Activated T-cell treated with anti-CD3 and anti-CD28 coated beads for 4 hours (primary cell): ENCODE measurements around the gene C6orf118.

Source experiments
- DNase-seq: peaks from one replicate; pipeline ENCODE4 v3.0.0-alpha.2; 2020

Gene C6orf118

DNA sequence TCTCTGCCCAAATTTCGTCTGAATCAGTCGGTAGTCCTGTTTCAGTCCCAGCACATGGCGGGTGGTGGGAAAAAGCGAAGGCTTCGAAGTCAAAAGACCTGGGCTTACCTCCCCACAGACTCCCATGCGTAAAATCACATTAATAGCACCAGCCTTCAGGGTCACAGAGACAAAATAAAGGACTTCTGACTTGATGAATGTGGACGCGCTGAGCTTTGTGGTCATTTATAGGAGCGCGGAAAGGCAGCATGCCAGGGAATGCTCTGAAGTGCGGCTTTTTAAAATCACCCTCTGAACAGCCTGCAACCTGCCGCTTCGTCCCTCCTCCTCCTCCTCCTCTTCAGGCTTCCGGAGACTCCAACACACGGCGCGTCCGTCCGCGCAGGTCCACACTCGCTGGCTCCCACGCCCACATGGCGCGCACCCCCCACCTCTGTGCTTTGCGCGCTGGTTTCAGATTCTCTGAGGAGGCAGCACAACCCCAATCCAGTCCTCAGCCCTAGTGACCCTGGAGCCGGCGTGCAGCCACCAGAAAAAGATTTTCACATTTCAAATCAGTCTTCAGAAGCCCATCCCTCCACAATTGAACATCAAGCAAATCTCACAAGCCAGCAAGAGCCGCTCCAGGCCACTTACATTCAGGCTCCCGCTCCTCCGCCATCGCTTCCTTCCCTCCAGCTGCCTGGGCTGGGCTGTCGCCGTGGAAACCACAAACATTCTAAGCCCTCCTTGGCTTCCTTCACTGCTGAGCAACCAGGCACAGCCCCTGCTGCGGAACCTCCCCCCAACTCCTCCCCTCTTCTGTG, at the start of gene C6orf118:
C6orf118 (minus strand) TSS at position 680 of the 806 bp plus-strand sequence; CDS start at position 661, 19 bp downstream.
- no peak for DNase-seq

- no peak for DNase-seq
Measured at GRCh38 chr6:165345700-165346099, 36.3 kb upstream of the C6orf118 start.

- DNase-seq = no peak
Measured at GRCh38 chr6:165340532-165340931, 31.1 kb upstream of the C6orf118 start.

- DNase-seq = no peak
Measured at GRCh38 chr6:165325609-165326008, 16.2 kb upstream of the C6orf118 start.

- DNase-seq = no peak
Measured at GRCh38 chr6:165321555-165322145, 12.2 kb upstream of the C6orf118 start.

GRCh38 chr6:165321150-165321549, 11.7 kb upstream of the C6orf118 start:
- no peak for DNase-seq

DNA sequence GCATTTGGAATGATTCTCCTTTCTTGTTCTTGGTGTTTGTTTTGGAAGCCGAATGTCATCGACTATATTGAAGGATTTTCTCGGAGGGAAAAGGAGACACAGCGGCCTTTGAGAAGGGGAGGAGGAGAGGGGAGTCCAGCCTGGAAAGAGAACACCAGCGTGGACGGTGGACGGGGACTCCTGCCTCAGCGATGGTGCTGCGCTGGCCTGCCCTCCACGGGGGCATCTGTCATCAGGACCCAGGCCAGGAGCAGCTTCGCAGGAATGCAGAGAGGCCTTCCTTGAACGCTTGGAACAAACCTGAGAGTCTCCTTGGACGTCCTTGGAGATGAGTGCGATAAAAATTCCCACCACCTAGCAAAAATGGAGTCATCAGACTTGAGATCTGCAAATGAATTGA, 8.3 kb upstream of the C6orf118 start:
- DNase-seq = no peak

DNA sequence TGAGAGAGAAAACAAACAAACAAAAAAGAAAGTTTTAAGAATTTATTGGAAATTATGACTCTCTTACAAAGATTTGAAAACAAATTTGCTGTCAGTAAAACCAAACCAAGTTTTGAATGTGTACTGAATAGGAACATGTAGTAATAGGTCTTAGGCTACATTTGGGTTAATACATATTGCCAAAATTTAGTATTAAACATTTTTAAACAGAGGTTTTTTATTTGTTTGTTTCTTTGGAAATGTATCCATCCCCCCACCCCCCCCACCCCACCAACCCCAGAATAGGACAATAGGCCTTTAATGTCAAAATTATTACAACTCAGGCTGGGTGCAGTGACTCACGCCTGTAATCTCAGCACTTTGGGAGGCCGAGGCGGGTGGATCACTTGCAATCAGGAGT, 2.5 kb downstream of the C6orf118 start:
- DNase-seq = no peak

DNA sequence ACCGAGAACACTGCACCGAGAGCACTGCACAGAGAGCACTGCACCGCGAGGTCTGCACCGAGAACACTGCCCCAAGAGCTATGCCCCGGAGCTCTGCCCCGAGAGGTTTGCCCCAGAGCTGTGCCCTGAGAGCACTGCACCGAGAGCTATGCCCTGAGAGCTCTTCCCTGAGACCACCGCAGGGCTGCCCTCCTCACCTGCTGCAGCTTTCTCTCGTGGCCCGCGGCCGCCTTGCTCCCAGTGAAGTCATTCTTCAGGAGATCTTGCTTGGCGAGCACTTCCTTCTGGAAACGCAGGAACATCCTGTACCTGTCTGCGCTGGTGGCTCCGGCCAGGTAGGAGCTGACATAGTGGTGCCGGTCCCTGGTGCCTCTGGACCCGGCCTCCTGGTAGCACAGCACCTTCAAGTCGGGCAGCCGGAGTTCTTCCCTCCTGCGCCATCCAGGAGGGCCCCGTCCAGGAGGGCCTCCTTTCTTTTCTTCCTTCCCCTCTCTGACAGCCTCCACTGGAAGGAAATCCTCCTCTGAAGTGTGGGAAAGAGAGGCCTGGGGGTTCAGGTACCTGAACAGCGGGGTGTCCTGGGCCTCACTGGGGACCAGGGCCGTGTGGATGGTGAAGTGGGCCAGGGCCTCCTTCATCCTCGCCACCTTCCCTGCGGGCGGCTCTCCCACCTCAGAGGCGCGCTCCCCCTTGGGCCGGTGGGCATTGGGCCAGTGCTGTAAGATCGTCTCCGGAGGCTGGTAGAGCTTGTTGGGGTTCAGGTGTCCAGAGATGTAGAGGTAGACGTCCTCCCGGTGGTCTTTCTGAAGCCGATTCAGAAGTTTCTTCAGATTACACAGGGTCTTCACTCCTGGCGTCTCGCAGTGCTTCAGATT, 7.8 kb downstream of the C6orf118 start:
- DNase-seq = no peak

DNA sequence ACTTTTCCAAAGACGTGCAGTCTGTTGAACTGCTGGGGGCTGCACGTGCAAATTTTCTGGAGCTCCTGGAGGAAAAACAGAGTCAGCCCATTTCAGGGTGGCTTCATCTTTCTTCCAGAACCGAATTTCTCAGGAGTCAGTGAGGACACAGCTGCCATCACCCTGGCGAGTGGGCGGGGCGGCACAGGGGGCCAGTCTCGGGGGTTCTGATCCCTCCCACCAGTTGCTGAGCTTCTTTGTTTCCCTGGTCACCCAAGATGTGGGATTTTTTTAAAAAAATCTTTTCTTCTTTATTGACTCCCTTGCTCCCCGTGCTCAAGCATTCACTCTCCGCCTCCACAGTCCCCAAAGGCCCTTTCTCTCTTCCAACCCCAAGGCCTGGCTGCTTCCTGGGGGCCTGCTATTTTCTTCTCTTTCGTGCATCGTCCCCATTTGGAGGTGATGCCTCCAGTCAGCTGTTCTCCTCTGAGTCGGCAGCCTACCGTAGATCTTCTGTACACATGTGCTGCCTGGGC, 8.9 kb downstream of the C6orf118 start:
- DNase-seq = no peak

- DNase-seq = no peak
Measured at GRCh38 chr6:165298875-165299274, 10.5 kb downstream of the C6orf118 start.

DNA sequence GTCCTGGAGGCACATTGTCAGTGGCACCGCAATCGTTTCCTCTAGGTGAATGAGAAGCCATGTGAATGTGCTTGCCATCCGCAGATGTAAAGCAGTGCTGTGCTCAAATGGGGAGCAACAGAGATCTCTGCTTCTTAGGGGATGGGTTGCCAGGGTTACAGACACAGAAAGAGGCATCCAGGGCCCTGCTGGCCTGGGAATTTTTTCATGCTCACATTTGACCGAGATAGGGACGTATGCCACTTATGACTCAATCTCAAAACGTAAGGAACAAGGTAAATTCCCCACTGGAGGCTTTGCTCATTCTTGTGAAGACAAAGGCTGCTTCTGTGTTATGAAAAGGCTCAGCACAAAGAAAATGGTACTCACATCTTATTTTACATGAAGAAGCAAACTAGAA, 11.0 kb downstream of the C6orf118 start:
- no peak for DNase-seq

DNA sequence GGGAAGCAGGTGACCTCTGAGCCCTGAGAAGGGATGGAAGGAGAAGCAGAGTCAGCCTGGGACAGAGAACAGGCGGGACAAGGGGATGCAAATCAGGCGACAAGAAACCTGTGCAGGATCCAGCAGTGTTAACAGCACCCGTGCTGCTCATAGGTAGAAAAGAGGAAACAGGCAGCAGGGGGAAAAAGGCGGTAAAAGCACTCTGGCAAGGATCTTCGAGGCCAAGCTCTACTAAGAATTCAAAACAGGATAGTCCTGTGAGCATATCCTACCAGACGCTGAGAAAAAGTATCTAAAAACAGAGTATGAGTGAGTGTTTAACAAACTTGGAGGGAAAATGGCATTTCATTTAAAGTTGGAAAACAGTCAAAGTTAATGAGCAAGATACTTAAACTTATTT, 16.7 kb downstream of the C6orf118 start:
- DNase-seq = no peak

DNA sequence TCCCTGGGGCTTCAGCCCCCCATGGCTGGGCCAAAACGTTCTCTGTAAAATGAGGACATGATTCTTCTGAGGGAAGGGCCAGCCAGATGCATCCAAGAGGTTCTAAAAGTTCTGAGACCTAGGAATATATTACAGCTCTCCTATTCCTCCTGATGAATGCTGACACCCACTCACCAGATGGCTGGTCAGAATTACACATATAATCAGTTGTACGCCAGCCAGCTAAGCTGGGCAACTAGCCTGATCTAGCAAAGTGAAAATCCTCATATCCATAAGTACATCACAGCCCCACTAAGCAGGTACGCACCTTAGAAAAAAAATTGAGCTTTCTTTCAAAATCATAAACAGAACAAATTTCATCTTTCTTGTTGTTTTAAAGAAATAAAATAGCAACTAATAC, 34.8 kb downstream of the C6orf118 start:
- no peak for DNase-seq

GRCh38 chr6:165272585-165272984, 36.8 kb downstream of the C6orf118 start:
- DNase-seq = no peak

DNA sequence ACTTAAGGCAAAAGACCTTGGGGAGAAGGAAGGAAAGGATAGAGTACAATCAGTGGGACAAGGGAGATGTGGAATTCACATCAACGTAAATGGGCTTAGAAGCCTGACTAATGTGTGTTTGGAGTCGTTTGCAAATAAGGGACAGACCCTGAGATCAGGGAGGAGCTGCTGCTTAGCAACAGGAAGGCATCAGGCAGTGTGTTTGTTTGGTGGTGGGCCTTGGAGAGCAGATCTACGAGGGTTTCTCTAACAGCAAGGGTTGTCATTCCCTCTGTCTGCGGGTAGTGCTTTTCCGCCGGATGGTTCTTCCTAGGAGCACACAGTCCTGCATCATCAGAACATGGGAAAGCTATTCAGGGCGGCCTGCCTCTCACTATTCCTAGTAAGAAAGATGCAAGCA, 40.4 kb downstream of the C6orf118 start:
- DNase-seq = no peak

DNA sequence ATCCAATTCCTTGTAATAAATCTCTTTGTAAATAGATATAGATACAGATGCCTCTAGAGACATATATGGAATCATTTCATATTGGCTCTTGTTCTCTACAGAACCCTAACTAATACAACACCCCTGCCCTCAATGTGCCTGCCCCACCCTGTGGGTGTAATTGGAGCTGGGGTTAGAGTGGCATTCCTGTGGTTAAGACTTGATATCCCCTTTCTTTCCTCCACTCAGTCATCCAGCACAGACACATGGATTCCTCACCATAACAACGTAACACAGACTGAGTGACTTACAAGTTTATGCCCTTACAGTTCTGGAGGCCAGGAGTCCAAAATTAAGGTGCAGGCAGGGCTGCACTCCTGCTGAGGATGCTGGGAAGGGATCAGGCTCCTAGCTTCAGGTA, 42.8 kb downstream of the C6orf118 start:
- no peak for DNase-seq

- DNase-seq = no peak
Measured at GRCh38 chr6:165266191-165266590, 43.2 kb downstream of the C6orf118 start.

- DNase-seq = no peak
Measured at GRCh38 chr6:165260462-165260861, 48.9 kb downstream of the C6orf118 start.

- no peak for DNase-seq
Measured at GRCh38 chr6:165249808-165250207, 59.6 kb downstream of the C6orf118 start.

DNA sequence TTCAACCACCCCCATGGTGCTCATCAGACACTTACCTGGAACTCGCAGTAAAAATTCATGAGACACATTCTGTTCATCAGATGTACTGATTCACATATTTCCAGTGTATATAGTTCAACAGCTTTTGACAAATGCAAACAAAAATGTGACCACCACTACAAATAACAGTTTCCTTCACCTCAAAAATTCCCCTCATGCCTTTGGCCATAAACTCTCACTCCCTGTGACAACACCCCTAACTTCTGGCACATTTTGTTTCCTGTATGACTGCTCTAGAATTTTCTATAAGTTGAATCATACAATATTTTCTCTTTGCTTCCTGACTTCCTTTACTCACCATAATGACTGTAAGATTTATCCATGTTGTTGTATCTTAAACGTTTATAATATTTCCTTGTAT, 63.7 kb downstream of the C6orf118 start:
- DNase-seq = no peak

DNA sequence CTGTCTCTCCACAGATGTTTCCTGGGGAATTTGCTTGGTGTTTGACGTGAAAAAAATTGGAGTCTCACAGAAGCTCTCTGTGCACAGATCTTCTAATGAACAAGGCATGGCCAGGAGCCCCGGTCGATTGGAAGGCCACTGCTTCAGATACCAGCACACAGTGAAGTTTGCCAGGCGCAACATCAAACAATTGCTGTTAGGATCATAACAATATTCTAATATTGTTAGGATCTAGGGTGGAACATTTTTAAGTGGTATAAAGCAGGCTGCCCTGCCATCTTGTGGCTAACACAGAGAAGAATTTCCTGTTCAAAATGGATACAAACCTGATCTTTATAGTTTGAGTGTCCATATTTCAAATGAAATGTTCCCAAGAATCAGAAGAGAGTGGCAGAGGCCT, 64.1 kb downstream of the C6orf118 start:
- no peak for DNase-seq

DNA sequence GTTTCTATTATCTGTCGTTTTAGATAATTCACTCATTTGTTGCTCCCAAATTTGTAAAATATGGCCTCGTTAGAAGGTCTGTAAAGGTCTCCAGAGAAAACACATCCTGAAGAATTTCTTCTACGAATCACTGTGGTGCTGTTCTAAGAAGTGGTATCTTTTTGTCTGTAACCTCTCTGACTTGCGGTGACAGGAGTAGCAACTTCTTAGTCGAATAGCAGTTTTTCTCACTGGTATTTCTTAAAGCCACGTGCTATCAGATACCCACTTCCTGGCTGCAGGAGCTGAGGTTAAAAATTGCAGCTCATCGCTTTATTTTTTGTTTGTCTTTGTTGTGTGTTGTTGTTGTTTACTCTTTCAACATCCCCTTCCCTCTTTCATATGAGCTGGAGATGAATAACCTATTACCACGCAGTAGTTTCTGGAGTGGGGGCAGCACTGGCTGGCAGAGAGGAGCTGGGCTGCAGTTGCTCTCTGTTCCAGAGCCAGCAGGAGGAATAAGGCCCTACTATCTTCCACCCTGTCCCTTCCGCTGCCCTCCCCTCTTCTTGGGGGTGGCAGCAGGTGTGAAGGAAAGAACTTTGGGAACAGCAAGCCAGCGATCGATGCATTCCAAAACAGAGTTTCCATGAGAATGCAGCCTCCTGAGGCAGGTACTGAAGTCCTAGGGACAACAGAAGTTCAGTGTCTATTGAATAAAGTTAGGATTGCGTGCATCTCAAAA, 64.7 kb downstream of the C6orf118 start:
- DNase-seq = no peak
